ENCODE measurements around the gene ADAMTSL3. TPM values are rescaled to one million over a fixed set of nuclear protein-coding genes. Genes with fewer than 3 reads are reported as not detected.

Gene ADAMTSL3
- total and polyA plus RNA-seq, 2 of the 8 experiments (the other 6 are each of a cell fraction or from before 2014, with no cell fraction given): 0.35 to 1.4 TPM

DNA sequence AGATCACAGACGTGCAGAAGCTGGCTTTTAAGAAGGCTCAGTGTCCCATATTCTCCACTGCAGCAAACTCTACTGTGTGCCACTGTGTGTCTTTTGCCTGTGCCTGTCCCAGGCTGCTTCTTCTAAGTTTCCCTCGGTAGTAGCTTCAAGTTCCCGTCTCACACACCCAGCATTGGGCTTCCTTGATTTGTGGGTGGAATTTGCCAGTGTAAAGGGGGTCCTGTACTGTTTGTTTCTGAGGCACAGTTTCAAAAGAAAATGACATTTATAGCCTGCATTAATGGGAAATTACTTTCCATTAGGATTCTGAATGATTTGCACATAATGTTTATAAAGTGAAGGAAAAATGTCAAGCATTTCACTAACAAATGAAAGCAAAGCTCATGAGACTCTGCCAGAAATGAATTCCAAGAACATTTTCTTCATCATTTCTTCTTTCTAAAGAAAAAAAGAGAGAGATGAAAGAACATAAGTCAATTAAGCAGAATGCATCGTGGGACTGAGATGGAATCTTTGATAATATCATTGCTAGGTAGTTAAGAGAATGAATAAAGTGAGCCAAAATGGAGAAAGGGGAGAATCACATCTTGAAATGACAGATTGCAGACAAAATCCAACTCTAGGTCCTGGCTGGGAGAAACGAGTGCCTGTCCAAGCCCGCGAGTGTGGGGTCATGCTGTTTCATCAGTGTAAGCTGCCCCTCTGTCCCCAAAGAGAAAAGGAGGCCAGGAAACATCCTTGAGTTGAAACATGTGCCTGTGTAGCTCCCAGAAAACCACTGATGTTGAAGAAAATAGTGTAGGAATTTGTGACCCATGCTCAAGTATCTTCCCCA is 48.6 kb upstream of the ADAMTSL3 start:
- Histone ChIP-seq H2AFZ (ENCODE audit: low read length) (no peak overlapping the region), H3K4me1 (replicated peaks in 1 of 4; ENCODE audit: control insufficient read depth in 3 of 4, insufficient read depth in 4 of 4, low read length in 3 of 4) (no peaks in the 10 kb centered on the region), H3K4ac (replicated peaks; ENCODE audit: insufficient read length, low read depth, low read length) (no peak overlapping the region), H3K27me3 (replicated peaks in 1 of 4; ENCODE audit: control insufficient read depth in 3 of 4, extremely low read depth in 1 of 4, insufficient read depth in 3 of 4, low read length in 3 of 4) (no peaks in the 10 kb centered on the region), H3K56ac (replicated peaks; ENCODE audit: insufficient read length, low read depth, low read length) (no peak overlapping the region), H2BK5ac (ENCODE audit: low read depth, low read length) (no peak overlapping the region), H3K23ac (ENCODE audit: insufficient read length) (no peak overlapping the region), H3K23me2 (ENCODE audit: low read depth, low read length) (no peaks in the 10 kb centered on the region), H2AK5ac (ENCODE audit: low read depth, low read length) (no peak overlapping the region), H4K5ac (ENCODE audit: insufficient read length, low read depth, low read length) (no peak overlapping the region), H3K18ac (ENCODE audit: extremely low read depth, low read length) (no peak overlapping the region), H3K79me2 (ENCODE audit: control insufficient read depth in 1 of 2, insufficient read depth in 2 of 2, low read length in 2 of 2) (no peaks in the 10 kb centered on the region), H4K20me1 (replicated peaks in 1 of 2; ENCODE audit: control insufficient read depth in 1 of 2, insufficient read depth in 2 of 2, low read length in 2 of 2) (no peaks in the 10 kb centered on the region), H4K8ac (ENCODE audit: extremely low read depth, insufficient read depth, low read length) (no peak overlapping the region), H2BK15ac (ENCODE audit: low read length) (no peak overlapping the region), H3K9ac (replicated peaks in 1 of 4; ENCODE audit: extremely low read depth in 1 of 4, low read depth in 3 of 4, low read length in 3 of 4) (no peak overlapping the region), H4K91ac (replicated peaks; ENCODE audit: insufficient read length, low read length) (no peak overlapping the region), H3K14ac (ENCODE audit: insufficient read length) (no peak overlapping the region), H3K4me3 (ENCODE audit: extremely low read depth in 1 of 4, insufficient read depth in 2 of 4, low read depth in 3 of 4, low read length in 4 of 4) (no peak overlapping the region), H3K9me3 (ENCODE audit: insufficient read depth in 2 of 2, low read depth in 1 of 2, low read length in 1 of 2) (no peaks in the 10 kb centered on the region), H2BK20ac (ENCODE audit: low read length) (no peak overlapping the region), H3K4me2 (ENCODE audit: insufficient read depth in 1 of 2, low read depth in 2 of 2, low read length in 2 of 2) (no peak overlapping the region), H2BK12ac (ENCODE audit: low read depth, low read length) (no peak overlapping the region), H3K36me3 (ENCODE audit: control insufficient read depth in 2 of 4, insufficient read depth in 4 of 4, low read length in 3 of 4) (no peaks in the 10 kb centered on the region), H2BK120ac (replicated peaks; ENCODE audit: low read depth, low read length) (no peak overlapping the region), H3K27ac (ENCODE audit: low read depth, low read length) (no peak overlapping the region), H3K79me1 (ENCODE audit: low read depth, low read length) (no peaks in the 10 kb centered on the region)
- TF ChIP-seq NANOG (IDR thresholded peaks at IDR 0.05; ENCODE audit: insufficient read depth, low read depth, low read length, poor library complexity, severe bottlenecking) (no peak), ATF3 (IDR thresholded peaks at IDR 0.05; ENCODE audit: insufficient read depth, low read depth, low read length) (no peak), BACH1 (IDR thresholded peaks at IDR 0.05; ENCODE audit: low read length) (no peak), SRF (IDR thresholded peaks at IDR 0.05; ENCODE audit: low read depth, low read length) (no peak), CTBP2 (IDR thresholded peaks at IDR 0.05; ENCODE audit: borderline replicate concordance, insufficient read depth, insufficient read length, low read length) (no peak), JUN (IDR thresholded peaks at IDR 0.05; ENCODE audit: low read depth, low read length) (no peak), RFX5 (IDR thresholded peaks at IDR 0.05; ENCODE audit: borderline replicate concordance, low read depth, low read length) (no peak), CEBPB (IDR thresholded peaks at IDR 0.05; ENCODE audit: low read depth, low read length) (no peak), CREB1 (IDR thresholded peaks at IDR 0.05) (no peak)
- POLR2A ChIA-PET (ENCODE audit: partially characterized antibody): interaction anchor here (0.9 kb wide), 1 partner anchor 9 kb away, joined by 3 read pairs; no protein-coding TSS in a partner anchor
- FAIRE-seq (no peak), DNase-seq (ENCODE audit: low read depth in 1 of 2, low spot score in 2 of 2) (peak in 1 of 2 experiments; percentile 23)
- CTCF ChIA-PET (ENCODE audit: partially characterized antibody): no interaction called here
- WGBS, 2 experiments (ENCODE audit: extremely low coverage in 1 of 2, insufficient coverage in 1 of 2, insufficient read length in 1 of 2, insufficient replicate concordance in 2 of 2, low coverage in 1 of 2, low lambda C conversion rate in 2 of 2, missing lambda C conversion rate in 1 of 2): 86% methylated on average over 7 of the region's 7 CpGs; no CpG with 5 or more reads in 1 of the 2 experiments
